ENCODE results near the gene LIMS3. TPM values are rescaled to one million over a fixed set of nuclear protein-coding genes. Genes with fewer than 3 reads are reported as not detected.
"Not testable (repeated sequence)": the region's sequence is repeated elsewhere in the genome, so short reads cannot be mapped to it uniquely, and the experiment has no call there.

LIMS3 gene
- total RNA-seq, 1 donor from 2014 or later: 0.66 TPM

- intact Hi-C loops (cut with micrococcal nuclease): not testable (repeated sequence)
Observed at GRCh38 chr2:109924481-109924880, 26.0 kb downstream of the LIMS3 start.

- intact Hi-C loops (cut with micrococcal nuclease): not testable (repeated sequence)
Observed at GRCh38 chr2:109927803-109928202, 29.3 kb downstream of the LIMS3 start.

- intact Hi-C loops (cut with micrococcal nuclease): not testable (repeated sequence)
Observed at GRCh38 chr2:109929222-109929621, 30.7 kb downstream of the LIMS3 start.

GRCh38 chr2:109936534-109936933 is 38.0 kb downstream of the LIMS3 start:
- intact Hi-C loops (cut with micrococcal nuclease): not testable (repeated sequence)

GRCh38 chr2:109945362-109945761 is 46.9 kb downstream of the LIMS3 start:
- intact Hi-C loops (cut with micrococcal nuclease): not testable (repeated sequence)

GRCh38 chr2:109947262-109947958 is 48.9 kb downstream of the LIMS3 start:
- intact Hi-C loops (cut with micrococcal nuclease): not testable (repeated sequence)

GRCh38 chr2:109947959-109948520 is 49.6 kb downstream of the LIMS3 start:
- intact Hi-C loops (cut with micrococcal nuclease): not testable (repeated sequence)

GRCh38 chr2:109950146-109950843 is 51.8 kb downstream of the LIMS3 start:
- intact Hi-C loops (cut with micrococcal nuclease): not testable (repeated sequence)

GRCh38 chr2:109963942-109964341 is 65.5 kb downstream of the LIMS3 start:
- intact Hi-C loops (cut with micrococcal nuclease): not testable (repeated sequence)

GRCh38 chr2:109965482-109965881 is 67.0 kb downstream of the LIMS3 start:
- intact Hi-C loops (cut with micrococcal nuclease): not testable (repeated sequence)

- intact Hi-C loops (cut with micrococcal nuclease): not testable (repeated sequence)
Observed at GRCh38 chr2:109966107-109966736, 67.7 kb downstream of the LIMS3 start.

GRCh38 chr2:109966858-109967257 is 68.4 kb downstream of the LIMS3 start:
- intact Hi-C loops (cut with micrococcal nuclease): not testable (repeated sequence)

GRCh38 chr2:109969864-109970263 is 71.4 kb downstream of the LIMS3 start:
- intact Hi-C loops (cut with micrococcal nuclease): not testable (repeated sequence)

GRCh38 chr2:109971710-109972109 is 73.2 kb downstream of the LIMS3 start:
- intact Hi-C loops (cut with micrococcal nuclease): not testable (repeated sequence)

Other genes starting within 250 kb of the LIMS3 start
- gene RGPD5, start 104.4 kb upstream of the LIMS3 start, total RNA-seq: 14.0 and 15.2 TPM in 2 replicates
- not detected in 2 replicates for gene MALL, start 217.1 kb downstream of the LIMS3 start, total RNA-seq